ENCODE results near the gene SOS2. TPM values are rescaled to one million over a fixed set of nuclear protein-coding genes. Genes with fewer than 3 reads are reported as not detected.

The SOS2 gene
- total and polyA plus RNA-seq, 2 of the 4 experiments (the other 2 are of a cell fraction): 6.3 to 10.9 TPM

GRCh38 chr14:50237427-50237826 is 6.0 kb upstream of the SOS2 start:
- CTCF ChIA-PET: no interaction called here
- H3K4me3 ChIP-seq (ENCODE audit: insufficient read depth, low read depth, low read length): no peak overlapping the region
- no peak overlapping the region for H3K56ac ChIP-seq (ENCODE audit: extremely low read depth, insufficient read depth, low read length)
- dilution Hi-C loops (cut with HindIII; ENCODE audit: low sequenced_read_pairs, unreplicated experiment): no loop called here
- H2AK9ac ChIP-seq (replicated peaks; ENCODE audit: low read depth, low read length, poor library complexity): no peak overlapping the region
- no peak overlapping the region for H3K27ac ChIP-seq (ENCODE audit: insufficient read depth, low read length)
- in situ Hi-C loops (cut with MboI; ENCODE audit: low sequenced_read_pairs): no loop called here
- H3K9me3 ChIP-seq (ENCODE audit: control insufficient read depth, insufficient read depth, low read length): no peaks in the 10 kb centered on the region
- H2BK5ac ChIP-seq (ENCODE audit: low read depth, low read length, poor library complexity, severe bottlenecking): no peak overlapping the region
- WGBS, 2 experiments (ENCODE audit: extremely low coverage in 2 of 2, insufficient read length in 1 of 2): no CpG with 5 or more reads among the region's 3 CpGs
- no peaks in the 10 kb centered on the region for H3K27me3 ChIP-seq (ENCODE audit: control insufficient read depth, insufficient read depth, low read length)
- no peaks in the 10 kb centered on the region for H4K20me1 ChIP-seq (ENCODE audit: insufficient read depth, low read length)
- H2BK20ac ChIP-seq (ENCODE audit: low read depth, low read length): no peak overlapping the region
- H3K4ac ChIP-seq (ENCODE audit: low read depth, low read length): no peak overlapping the region
- POLR2A ChIA-PET (ENCODE audit: unreplicated experiment): no interaction called here
- no peak for ATAC-seq (ENCODE audit: low read depth)
- H4K5ac ChIP-seq (ENCODE audit: low read depth, low read length): no peak overlapping the region
- H3K14ac ChIP-seq (replicated peaks; ENCODE audit: low read depth, low read length): no peak overlapping the region
- H2AFZ ChIP-seq (replicated peaks; ENCODE audit: low read length, poor library complexity): no peak overlapping the region
- no peak for TF ChIP-seq RAD21 (IDR thresholded peaks at IDR 0.05; ENCODE audit: low read length)
- TF ChIP-seq CEBPB (IDR thresholded peaks at IDR 0.05; ENCODE audit: low read depth, low read length): no peak
- TF ChIP-seq FOS (IDR thresholded peaks at IDR 0.05; ENCODE audit: low read depth, low read length): no peak
- TF ChIP-seq USF2 (IDR thresholded peaks at IDR 0.05; ENCODE audit: low read depth, low read length): no peak
- no peak for TF ChIP-seq NFE2L2 (IDR thresholded peaks at IDR 0.05; ENCODE audit: low read depth, low read length)
- no peak for TF ChIP-seq RCOR1 (IDR thresholded peaks at IDR 0.05; ENCODE audit: insufficient replicate concordance, low read length)
- no peak for TF ChIP-seq CTCF (conservative IDR thresholded peaks at IDR 0.05; ENCODE audit: low read depth, low read length)
- TF ChIP-seq CHD1 (IDR thresholded peaks at IDR 0.05; ENCODE audit: low read depth, low read length): no peak
- no peak overlapping the region for H3K4me2 ChIP-seq (ENCODE audit: low read depth, low read length)
- H3K79me1 ChIP-seq (ENCODE audit: low read depth in 1 of 2, low read length in 2 of 2): peaks cover 0 to 2% of the 10 kb centered on the region in 2 experiments; a peak in 1 of 4 replicates
- H2AK5ac ChIP-seq (ENCODE audit: low read depth, low read length): no peak overlapping the region
- no peak for DNase-seq
- H3K18ac ChIP-seq (ENCODE audit: low read depth, low read length): no peak overlapping the region
- H3K4me1 ChIP-seq (ENCODE audit: control insufficient read depth, insufficient read depth, low read length): no peaks in the 10 kb centered on the region
- H3K36me3 ChIP-seq (ENCODE audit: control insufficient read depth, insufficient read depth, low read length): no peaks in the 10 kb centered on the region
- no peak overlapping the region for H3K23ac ChIP-seq (ENCODE audit: low read depth, low read length)
- intact Hi-C loops (cut with micrococcal nuclease): loop anchor here (10.0 kb wide), 1 partner anchor 297 kb away; the partner anchor contains the start of gene MAP4K5
- BruUV-seq (replicated peaks): no TSS peak
- H3K9ac ChIP-seq (ENCODE audit: low read depth, low read length): no peak overlapping the region
- no peak overlapping the region for H4K91ac ChIP-seq (ENCODE audit: insufficient read depth, low read depth, low read length)
- H3K9me1 ChIP-seq (ENCODE audit: insufficient read depth, low read length): no peaks in the 10 kb centered on the region
- no peak overlapping the region for H2BK120ac ChIP-seq (ENCODE audit: low read depth, low read length)
- no peak overlapping the region for H2BK15ac ChIP-seq (ENCODE audit: low read depth, low read length)
- no peak overlapping the region for H4K8ac ChIP-seq (ENCODE audit: low read depth in 2 of 2, low read length in 2 of 2)
